ENCODE results near the gene RGS3.

The RGS3 gene

GRCh38 chr9:113645978-113646253 is 182.4 kb downstream of the RGS3 start:
- TF ChIP-seq CTCF (IDR thresholded peaks at IDR 0.05; ENCODE audit: insufficient read depth, low read depth, low read length, missing control alignments) = no peak
- no peak overlapping the region for H3K4me3 ChIP-seq (ENCODE audit: low read depth, low read length)
- no peak for DNase-seq (ENCODE audit: low read depth)

GRCh38 chr9:113646491-113646890 is 183.0 kb downstream of the RGS3 start:
- DNase-seq (ENCODE audit: low read depth) = no peak
- H3K4me3 ChIP-seq (ENCODE audit: low read depth, low read length) = no peak overlapping the region
- no peak for TF ChIP-seq CTCF (IDR thresholded peaks at IDR 0.05; ENCODE audit: insufficient read depth, low read depth, low read length, missing control alignments)
